ENCODE measurements around the gene MXRA7.
"Not testable (repeated sequence)": the region's sequence is repeated elsewhere in the genome, so short reads cannot be mapped to it uniquely, and the experiment has no call there.

The MXRA7 gene

DNA sequence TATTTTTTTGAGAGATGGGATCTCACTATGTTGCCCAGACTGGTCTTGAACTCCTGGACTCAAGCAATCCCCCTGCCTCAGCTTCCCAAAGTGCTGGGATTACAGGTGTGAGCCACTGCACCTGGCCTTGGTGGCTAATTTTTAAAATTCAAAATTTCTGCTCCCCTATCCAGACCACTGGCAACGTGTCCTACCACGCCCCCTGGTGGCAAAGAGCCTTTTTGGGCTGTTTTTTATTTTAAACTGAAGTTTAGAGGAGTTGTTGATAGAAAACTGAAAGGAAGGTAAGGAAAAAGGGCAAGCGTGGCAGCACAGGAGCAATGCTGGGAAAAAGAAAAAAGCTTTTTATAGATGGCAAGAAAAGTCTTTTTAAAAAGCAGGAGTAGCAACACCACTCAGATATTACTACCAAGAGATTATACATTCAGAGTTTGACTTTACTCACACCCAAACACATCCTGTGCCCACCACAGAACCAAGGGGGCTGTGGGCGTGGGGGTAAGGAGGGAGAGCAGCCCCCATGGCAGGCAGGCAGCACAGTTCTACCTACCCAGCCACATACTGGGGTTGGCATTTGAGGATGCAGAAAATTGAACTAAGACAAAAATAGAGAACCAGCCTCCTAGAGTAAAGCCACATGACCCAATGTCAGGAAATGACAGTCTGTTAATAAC is 4.2 kb upstream of the MXRA7 start:
- DNase-seq = peak in 1 of 2 experiments; percentile 50

DNA sequence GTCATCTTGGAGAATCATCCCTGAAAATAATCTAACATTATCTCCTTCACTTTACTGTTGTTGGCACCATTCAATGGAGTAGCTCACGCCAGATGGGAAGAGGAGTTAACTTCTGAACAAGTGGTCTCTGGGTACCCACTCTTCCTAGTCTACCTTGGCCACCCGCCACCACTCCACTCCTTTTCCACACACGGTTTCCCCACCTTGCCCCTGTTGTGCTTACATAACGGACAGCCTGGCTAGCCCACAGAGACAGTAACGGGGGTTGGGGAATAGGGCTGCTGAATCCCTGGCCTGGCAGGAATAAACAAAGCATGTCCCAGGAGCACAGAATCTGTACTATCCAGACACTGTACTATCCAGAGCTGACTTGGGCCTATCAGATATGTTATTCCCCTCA is 3.6 kb upstream of the MXRA7 start:
- no peak for DNase-seq

DNA sequence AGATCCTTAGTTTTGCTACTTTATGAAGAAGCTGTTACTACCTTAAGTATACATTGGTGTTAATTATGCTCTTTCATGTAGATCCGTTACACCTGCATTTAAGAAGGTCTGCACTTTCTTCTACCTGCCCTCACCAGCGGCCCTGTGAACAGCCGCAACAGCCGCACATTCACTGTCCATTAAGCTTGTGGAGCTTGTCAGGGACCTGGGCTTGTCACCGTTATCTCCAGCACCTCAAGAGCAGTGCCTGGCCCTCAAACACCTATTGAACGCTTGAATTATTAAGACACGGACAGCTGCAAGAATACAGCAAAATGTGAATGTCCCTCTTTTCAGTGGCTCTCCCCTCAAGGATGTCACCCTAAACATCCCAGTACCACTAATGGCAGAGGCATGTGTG is 3.0 kb upstream of the MXRA7 start:
- no peak for DNase-seq

DNA sequence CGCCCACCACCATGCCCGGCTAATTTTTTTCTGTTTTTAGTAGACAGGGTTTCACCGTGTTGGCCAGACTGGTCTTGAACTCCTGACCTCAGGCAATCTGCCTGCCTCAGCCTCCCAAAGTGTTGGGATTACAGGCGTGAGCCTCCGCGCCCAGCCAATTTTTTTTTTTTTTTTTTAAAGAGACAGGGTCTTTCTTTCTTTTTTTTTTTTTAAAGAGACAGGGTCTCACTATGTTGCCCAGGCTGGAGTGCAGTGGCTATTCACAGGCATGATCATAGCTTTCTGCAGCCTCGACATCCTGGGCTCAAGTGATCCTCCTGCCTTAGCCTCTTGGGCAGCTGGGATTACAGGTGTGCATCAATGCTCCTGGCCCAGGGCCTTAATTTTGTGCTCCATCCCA is 1.6 kb upstream of the MXRA7 start:
- DNase-seq = not testable (repeated sequence)

DNA sequence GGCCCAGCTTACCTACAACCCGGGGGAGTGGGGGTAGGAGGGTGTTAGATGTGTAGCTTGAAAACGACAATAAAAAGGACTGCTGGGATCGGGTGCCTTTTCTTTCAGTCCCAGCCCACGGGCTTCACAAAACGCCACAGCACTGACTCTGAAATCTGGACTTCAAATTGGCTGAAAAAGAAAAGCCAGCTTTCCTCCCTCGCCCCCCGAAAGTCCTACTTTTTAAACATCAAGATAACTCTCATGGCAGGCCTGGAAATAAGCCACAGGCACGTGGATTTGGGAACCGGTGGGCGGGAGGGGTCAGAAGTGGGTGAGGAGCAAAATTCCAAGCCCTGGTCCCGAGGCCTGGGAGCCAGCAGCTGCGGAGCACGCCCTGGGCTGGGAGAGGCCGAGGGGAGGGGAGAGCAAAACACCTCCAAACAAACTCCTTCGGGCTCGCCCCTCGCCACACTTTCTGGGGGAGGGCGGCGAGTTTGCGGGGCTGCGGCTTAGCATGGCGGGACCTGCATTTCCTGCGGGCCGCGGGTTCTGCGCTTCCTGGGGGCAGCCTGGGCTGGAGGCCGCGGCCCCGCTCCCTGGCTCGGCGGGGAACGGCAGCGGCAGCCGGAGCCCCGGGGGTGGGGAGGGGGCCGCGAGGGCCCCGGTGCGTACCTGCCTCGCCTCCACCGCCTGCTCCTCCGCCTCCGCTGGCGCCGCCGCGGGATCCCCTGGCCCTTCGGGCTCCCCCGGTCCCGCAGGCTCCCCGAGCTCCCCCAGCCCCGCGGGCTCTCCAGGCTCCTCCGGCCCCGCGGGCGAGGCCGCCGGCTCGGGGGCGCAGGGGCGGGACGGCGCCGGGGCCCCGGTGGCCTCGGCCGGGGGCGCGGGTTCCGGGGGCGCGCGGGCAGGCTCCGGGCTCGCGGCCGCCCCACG is 558 bp downstream of the MXRA7 start:
- peak in 1 of 2 experiments; percentile 40 for DNase-seq

DNA sequence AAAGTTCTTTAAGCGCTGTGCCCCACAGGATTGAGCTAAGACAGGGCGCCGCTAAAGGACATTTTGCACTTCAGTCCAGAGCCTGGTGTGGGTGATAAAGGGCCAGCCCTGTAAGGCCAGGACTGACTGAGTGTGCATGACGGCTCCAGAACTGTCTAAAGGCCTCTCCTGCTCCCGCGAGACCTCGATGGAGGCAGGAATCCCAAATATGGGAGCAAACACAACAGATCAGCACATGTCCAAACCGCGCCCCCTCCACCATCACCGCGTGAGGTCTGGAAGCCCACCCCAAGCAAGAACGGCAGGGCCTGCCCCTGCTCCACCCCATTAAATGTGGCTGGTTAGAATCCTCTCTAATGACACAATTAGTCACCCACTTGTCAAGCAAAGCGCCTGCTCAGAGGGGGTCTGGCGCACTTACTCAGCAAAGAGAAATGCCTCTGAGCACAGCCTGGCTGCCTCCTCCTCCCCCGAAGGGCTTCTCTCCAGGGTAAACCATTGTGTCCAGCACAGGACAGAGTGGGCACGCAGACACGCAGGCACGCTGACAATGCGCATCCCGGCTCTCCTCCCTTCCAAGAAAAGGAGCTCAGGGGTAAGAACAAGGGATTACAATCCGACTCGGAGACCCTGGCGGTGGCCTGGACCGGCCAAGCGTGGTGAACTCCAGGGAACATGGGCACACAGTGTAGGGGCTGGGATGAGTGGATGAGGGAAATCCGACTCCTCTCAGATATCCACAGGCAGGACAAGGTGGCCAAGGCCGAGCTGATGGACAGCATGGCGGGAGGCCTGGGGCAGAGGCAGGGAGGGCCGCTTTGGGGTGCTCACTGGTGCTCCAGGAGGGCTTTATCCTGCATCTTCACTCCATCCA is 1.5 kb downstream of the MXRA7 start:
- DNase-seq = peak in 1 of 2 experiments; percentile 22

DNA sequence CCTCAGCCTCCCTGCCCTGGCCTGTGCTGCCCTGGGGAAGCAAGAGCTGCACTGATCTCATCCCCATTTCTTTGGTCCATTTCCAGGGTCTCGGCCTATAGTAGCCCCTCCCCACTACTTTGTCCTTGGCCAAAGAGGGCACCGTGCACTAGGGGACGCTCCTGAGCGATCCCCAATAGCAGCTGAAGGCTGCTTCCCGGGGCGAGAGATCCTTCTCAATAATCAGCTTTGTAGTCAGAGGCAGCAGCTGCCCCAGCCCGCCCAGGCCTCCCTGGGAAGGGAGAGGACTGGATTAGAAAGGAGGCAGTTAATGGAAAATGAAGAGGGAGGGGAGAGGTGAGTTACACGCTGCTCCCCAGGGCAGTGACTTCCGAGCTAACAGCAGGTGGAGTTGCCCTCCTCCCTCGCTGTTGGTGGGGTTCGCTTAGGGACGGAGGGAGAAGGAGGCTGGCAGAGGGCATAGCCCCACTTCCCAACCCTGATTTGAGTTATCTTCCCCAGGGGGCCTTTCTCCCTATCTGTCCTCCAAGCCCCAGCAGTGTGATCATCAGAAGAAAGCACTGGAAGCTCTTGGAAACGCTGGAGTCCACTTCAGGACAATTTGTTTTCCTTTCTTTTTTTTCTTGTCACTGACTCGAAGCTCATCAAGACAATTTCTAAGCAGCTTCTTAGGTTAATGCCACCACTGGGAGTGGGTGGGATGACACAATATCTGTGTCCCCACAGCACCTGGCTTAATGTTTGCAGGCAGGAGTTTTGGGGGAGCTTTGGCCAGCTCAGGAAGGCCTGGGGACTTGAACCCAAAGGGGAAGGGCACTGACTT is 2.6 kb downstream of the MXRA7 start:
- peak; percentile 51 to 73 for DNase-seq

DNA sequence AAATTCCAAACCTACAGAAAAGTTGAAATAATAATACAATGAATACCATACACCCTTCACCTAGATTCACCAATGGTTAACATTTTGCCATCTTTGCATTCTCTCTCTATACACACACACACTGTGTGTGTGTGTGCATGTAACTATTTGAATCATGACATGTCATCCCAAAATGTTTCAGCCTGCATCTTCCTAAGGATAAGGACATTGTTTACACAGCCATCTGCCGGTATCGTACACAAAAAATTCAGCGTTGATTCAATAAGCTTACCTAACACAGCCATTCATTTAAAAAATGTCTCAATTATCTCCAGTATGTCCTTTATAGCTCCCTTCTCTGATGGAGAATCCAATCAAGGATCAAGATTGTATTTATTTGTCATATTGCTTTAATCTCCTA is 3.9 kb downstream of the MXRA7 start:
- DNase-seq = no peak

DNA sequence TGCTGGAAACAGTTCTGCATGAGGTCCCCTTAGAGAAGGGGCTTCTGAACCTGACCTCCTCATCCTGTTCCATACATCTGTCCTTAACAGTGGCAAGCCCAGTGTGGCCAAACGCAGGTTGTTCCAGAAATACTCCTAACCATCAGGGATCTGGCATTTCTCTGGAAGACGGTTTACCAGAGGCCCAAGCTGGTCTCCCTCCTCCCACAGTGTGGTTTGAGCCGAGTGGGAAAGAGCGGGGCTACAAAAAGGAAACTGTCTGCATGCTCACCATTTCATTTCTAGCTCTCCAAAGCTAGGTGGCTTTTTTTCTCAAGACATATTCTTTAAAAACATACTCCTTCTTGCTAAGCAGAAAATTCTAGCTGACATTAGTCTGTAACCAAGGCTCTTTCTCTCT is 6.0 kb downstream of the MXRA7 start:
- DNase-seq = no peak

DNA sequence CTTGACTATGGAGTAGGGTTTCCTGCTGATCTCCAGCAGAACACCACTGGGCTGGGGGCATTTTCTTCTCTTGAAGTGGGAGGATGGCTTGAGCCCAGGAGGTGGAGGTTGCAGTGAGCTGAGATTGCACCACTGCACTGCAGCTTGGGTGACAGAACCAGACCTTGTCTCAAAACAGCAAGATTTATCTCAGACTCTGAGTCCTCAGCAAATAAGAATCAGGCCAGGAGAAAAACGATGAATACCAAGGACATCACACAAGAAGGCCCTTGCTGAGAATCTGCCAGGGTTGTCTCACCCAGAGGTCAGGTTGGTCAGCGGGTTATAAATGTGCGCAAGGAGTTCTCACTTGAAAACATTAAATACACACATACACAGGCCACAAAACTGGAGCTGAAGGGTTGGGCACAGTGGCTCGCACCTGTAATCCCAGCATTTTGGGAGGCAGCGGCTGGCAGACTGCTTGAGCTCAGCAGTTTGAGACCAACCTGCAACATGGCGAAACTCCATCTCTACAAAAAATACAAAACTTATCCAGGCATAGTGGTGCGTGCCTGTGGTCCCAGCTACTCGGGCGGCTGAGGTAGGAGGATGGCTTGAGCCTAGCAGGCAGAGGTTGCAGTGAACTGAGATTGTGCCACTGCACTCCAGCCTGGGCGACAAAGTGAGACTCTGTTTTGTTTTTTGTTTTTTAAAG is 7.7 kb downstream of the MXRA7 start:
- DNase-seq = no peak

DNA sequence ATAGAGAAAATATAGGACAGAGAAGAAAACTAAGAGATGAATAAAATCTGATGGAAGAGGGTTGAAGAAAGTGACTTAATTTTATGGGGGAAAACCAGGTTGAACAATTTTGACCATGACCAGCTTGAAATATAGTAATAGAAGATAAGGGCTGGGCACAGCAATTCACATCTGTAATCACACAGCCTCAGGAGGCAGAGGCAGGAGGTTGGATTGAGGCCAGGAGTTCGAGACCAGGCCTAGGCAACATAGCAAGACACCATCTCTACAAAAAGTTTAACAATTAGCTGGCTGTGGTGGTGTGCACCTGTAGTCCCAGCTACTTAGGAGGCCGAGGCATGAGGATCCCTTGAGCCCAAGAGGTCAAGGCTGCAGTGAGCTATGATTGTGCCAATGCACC is 8.7 kb downstream of the MXRA7 start:
- DNase-seq = no peak

DNA sequence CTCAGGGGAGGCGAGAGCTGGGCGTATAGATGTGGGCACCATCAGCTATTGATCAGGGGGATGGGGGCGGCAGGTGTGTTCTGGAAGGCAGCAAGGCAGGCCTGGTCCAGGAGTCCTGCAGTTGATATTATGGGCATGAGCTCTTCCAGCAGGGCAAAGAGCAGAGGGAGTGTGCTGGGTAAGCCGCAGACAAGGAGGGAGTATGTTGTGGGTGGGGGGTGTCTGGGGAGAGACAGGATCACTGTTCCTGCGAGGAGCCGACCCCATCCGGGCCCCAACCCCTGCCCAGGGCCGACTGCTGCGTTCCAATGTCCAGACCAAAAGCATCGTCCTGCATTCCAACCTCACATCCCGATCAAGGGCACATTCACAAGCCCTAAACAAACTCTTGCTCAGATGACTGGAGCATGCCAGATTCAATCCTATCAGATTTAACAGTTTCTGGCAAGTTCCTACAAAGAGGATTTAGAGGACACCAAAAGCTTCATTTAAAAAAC is 9.2 kb downstream of the MXRA7 start:
- DNase-seq = no peak

DNA sequence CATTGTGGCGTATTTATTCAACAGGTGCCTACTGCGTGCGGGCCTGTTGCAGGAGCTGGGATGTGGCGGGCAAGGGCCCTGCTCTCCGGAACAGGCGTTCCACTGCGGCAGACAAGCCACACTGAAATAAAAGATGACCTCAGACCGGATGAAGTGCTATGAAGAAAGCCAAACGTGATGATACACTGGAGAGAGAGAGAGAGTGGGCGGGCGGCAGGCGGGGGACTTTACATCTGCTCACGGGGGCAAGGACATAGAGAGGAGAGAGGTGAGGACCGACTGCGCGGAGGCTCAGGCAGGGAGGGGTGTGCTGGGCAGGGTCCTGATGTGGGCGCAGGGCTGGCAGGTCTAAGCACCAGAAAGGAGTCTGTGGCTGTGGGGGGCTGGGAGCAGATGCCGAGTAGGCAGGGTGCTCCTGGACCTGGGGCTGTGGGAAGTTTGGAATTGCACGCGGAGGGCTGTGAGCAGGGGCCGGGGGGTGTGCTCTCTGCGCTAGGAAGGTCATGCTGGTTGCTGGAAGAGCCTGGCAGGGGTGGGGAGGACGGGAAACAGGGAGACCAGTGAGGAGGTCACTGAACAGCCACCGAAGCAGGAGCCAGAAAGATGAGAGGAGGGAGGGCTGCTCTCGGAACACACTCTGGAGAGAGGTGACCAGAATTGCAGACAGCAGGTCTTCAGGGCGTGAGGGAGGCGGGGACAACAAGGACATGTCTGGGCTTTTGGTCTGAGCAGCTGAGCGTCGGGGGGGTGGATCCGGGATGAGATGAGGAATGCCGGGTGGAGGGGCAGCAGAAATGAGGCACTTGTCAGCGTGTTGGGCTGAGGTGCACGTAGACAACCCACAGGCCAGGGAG is 9.9 kb downstream of the MXRA7 start:
- peak in 1 of 2 experiments; percentile 30 for DNase-seq

DNA sequence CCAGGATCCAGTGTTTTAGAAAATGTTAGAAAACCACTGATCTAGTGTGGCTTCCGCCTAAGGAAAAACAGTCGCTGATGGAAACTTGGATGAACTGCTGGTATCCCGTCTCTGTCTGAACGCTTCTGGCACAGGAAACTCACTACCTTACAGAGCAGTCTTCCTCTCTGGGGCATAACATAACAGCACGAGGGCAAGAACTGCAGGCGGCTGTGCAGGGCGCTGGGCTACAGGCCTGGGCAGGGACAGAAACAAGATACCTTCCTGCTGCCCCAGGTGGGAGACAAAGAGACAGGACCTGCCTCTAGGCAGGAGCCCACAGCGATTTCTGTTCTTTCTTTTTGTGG is 10.5 kb downstream of the MXRA7 start:
- peak in 1 of 2 experiments; percentile 47 for DNase-seq

DNA sequence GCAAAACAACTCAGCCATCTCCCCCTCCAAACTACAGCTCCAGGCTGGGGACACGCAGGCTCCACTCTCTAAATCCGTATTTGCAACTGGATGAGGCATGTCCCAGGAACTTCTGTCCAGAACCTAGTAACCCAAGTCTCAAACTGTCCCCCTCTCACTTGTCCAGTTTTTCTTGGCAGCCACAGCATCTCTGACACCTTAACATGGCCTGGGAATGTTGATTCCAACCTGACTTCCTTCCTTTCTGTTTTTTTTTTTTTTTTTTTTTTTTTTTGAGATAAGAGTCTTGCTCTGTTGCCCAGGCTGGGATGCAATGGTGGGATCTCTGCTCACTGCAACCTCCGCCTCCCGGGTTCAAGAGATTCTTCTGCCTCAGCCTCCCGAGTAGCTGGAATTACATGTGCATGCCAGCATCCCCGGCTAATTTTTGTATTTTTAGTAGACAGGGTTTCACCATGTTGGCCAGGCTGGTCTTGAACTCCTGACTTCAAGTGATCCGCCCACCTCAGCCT is 12.2 kb downstream of the MXRA7 start:
- not testable (repeated sequence) for DNase-seq

DNA sequence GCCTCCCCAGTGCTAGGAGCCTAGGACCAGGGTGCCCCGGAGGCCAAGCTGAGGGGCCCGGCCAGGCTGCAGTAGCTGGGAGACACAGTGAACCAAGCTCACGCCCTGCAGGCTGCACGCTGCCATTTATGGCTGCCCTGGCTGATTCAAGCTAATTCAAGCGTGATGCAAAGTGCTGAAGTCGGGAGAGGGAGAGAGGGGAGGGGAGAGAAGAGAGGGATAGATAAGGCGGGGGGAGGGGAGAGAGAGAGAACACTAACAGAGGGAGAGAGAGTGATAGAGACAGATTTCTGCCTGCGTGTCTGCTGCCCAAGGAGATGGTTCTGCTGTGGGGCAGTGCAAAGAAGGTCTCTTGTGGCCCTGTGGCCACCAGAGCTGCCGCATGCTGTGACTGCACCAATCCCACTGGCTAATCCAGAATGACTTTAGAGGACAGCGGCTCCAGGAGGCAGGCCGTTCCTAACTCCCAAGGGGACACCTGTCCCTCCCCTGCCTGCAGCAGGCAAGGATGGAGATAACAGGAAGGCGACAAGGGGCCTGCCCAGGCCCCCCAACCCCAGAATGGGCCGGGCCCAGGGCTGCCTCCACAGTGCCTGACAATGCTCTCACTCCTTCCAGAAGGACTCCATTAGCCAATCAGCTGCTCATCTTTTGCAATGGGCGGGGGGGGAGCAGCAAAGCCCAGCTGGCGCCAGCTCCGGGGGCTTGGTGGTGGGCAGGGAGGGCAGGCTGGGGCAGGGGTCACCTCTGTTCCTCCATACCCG is 12.9 kb downstream of the MXRA7 start:
- peak; percentile 43 to 70 for DNase-seq

DNA sequence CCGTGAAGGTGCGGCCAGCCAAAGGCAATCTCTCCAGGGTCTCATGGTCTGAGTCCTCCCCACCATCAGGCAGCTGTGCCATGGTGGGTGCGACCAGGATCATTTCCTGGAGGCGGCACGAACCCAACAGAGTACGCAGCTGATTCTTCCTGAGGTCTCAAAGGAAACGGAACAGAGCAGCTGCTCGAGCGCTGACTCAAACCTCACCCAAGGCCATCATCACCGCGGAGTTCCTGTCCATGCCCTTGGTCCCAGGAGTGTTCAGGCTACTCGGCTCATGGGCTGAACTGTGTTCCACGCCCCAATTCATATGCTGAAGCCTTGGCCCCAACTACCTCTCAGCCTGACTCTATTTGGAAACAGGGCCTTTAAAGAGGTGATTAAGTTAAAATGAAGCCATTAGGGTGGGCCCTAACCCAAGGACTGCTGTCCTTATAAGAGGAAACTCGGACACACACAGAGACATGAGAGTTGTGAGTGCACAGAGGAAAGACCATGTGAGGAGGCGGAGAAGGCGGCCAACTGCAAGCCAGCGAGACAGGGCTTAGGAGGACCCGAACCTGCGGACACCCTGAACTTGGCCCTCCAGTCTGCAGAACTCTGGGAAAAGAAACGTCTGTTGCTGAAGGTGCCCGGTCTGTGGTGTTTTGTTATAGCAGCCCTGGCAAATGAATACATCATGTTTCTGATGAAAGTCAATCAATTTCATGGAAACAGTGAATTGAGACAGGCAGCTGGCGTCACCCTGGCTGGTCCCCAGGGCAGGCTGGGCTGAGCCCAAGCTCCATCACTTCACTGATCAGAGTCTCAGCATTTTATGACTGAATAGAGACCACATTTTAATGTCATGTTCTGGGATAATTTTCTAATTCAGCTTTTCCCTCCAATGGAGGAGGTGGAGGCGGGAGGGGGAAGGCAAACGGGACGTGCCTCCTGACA is 13.7 kb downstream of the MXRA7 start:
- no peak for DNase-seq
